CD4-positive, alpha-beta T cell treated with Interleukin-12 subunit alpha and Interleukin-12 subunit beta, for 1 hour (primary cell): Measurements from ENCODE around the gene CORO2B.

Source experiments
- DNase-seq: peaks from one replicate; pipeline ENCODE4 v3.0.0-alpha.2; 2020

CORO2B gene, protein sequence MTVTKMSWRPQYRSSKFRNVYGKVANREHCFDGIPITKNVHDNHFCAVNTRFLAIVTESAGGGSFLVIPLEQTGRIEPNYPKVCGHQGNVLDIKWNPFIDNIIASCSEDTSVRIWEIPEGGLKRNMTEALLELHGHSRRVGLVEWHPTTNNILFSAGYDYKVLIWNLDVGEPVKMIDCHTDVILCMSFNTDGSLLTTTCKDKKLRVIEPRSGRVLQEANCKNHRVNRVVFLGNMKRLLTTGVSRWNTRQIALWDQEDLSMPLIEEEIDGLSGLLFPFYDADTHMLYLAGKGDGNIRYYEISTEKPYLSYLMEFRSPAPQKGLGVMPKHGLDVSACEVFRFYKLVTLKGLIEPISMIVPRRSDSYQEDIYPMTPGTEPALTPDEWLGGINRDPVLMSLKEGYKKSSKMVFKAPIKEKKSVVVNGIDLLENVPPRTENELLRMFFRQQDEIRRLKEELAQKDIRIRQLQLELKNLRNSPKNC

DNA sequence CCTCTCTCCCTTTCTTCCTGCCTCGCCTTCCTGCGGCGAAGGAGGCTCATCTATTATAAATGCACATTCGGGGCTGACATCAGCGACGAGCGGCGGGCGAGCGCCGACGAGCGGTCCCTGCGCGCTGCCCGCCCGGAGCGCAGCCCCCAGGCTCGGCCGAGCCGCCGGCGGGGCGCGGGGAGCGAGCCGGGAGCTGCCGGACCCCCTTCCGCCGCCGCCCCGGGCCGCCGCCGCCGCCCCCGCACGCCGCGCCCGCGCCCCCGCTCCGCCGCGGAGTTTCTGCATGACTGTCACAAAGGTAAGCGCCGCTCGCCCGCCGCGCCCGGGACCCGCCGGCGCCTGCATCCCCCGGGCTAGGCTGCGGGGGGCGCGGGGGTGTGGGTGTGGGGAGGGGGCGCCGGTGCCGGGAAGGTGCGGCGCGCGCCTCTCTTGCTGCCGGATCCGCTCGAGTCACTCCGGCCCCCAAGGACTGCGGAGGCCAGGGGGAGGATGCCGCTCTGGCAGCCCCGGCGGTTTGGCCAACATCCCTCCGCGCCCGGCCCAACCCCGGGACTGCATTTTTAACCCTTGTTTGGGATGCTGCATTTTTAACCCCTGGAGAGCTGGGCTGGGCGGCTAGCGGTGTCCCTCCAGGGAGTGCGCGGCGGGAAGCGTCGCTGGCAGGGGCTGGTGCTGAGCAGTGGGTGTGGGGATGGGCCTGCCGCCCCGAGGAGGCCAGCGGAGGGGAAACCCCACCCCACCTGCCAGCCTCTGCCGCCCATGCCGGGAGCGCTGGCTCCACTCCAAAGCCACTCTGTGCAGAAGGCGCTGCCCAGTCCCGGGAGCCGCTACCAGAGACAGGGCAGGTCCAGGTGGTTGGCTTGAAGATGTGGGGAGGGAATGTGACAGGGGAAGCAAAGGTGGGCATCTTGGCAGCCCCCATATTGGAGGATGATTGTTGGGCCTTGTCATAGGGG lies at the start of gene CORO2B:
TSS of gene CORO2B (plus strand) at position 14 of the 956 bp plus-strand sequence. CDS start at position 284, 270 bp downstream.
- no peak for DNase-seq

GRCh38 chr15:68531387-68532179 lies 47.2 kb upstream of the CORO2B start:
- no peak for DNase-seq

DNA sequence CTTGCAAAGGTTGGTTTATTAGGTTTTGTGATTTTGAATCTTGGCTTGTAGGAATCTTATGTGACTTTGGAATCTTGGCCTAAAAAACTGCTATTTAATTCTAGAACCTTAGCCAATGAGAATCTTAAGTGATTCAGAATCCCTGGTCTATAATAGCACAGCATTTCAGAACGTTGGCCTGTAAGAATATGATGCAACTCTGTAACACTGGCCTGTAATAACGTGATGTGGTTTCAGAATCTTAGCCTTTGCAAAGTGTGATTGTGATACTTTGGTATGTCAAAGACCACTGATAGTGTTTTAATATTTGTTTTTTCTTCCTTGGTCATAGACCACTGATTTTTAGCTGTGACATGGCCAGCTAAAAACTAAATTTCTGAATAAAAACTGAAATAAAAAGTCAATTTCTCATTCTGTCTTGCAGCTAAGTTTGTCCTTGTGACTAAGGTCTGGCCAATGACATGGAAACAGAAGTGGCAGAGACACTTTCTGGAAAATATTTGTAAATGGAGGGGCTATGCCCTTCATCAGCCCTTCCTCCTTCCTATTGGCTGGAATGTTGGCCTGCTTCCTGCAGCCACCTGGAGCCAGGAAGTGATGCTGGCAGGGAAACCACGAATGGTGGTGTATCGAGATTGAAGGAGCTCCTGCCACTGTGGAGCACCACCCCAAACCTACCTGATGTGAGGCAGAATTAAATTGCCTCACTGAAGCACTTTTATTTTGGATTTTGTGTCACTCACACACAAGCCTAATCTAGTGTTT lies 42.3 kb upstream of the CORO2B start:
- no peak for DNase-seq

- no peak for DNase-seq
Observed at GRCh38 chr15:68537097-68537496, 41.7 kb upstream of the CORO2B start.

DNA sequence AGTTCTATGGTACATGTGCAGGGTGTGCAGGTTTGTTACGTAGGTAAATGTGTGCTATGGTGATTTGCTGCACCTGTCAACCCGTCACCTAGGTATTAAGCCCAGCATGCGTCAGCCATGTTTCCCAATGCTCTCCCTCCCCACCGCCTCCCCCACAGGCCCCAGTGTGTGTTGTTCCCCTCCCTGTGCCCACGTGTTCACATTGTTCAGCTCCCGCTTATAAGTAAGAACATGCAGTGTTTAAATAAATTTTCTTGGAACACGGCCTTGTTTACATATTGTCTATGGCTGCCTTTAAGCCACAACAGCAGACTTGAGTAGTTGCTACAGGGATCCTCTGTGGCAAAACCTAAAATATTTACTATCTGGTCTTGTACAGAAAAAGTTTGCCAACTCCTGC lies 41.3 kb upstream of the CORO2B start:
- no peak for DNase-seq

DNA sequence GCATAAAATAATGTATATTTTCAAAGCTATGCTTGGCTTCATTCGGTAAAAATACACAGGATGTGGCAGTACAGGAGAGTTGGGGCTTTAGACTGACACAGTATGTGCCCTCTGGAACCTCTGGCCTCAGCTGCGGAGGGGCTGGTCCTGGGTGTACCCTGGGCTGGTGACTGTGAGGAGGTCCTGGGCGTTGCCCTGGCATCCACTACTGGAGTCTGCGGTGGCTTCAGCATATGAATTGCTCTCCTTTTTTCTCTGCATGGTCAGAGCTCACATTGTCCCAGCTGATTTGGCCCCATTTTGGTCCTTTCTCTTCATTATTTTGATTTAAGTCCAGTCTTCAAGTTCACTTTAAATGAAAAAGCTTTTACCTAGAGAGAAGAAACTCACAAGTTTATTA lies 40.5 kb upstream of the CORO2B start:
- DNase-seq, result no peak

- DNase-seq, result no peak
Observed at GRCh38 chr15:68541743-68542142, 37.0 kb upstream of the CORO2B start.

- no peak for DNase-seq
Observed at GRCh38 chr15:68542348-68542747, 36.4 kb upstream of the CORO2B start.

- no peak for DNase-seq
Observed at GRCh38 chr15:68542771-68543164, 36.0 kb upstream of the CORO2B start.

DNA sequence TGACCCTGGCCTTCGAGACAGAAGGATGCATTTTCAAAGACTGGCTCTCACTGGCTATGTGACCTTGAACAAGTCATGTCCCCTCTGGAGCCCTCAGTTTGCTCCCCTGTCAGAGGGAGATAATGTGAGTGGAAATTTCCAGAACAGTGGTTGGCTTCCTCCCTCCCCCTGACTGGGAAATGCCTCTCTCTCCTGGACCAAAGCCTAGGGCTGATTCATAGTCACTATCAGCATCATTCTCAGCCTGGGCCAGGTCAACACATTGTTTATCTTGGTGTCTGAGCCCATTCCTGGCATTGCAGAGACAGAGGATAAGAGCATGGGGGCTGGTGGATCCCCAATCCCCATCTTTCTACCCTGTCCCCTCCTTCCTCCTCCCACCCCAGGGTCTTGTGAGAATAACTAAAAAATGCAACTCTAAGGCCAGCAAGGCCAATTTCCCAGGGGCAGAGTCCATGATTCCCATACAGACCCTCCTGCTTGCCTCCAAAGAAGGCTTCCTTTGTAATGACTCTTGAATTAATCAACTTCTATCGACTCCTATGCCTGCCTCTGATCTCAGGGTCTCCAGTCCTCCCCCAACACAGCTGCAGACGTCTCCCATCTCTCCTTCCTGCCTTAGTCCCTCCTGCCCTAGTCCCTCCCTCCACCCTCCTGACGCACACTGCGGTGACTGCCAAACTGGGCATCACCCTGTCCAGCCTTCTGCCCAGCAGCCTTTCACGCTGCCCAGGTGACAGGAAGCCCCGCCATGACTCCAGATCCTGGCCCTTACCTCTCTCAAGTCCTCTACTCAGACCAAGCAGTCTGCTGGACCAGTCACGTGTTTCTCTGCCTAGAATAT lies 35.4 kb upstream of the CORO2B start:
- DNase-seq, result no peak

- DNase-seq, result no peak
Observed at GRCh38 chr15:68546318-68546717, 32.5 kb upstream of the CORO2B start.

- no peak for DNase-seq
Observed at GRCh38 chr15:68548364-68548763, 30.4 kb upstream of the CORO2B start.

DNA sequence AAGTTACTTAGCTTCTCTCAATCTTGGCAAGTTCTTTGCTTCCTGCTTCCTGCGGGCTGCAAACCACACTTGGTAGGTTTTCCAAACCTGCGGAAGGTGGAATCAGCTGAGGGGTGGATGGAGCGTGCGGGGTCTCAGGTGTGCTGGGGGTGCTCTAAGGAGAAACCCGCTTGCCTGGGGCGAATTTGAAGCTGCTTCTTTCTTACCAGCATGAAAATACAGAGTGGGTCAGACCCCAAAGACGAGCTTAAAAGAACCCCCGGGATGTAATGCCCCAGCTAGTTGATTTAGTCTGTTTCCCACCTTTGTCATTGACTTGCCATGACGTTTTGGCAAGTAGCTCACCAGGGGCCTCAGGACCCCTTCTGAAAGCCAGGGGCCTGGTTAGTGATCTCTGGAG lies 28.8 kb upstream of the CORO2B start:
- DNase-seq, result no peak

- peak; percentile 61 for DNase-seq
Observed at GRCh38 chr15:68550498-68551295, 28.1 kb upstream of the CORO2B start.

GRCh38 chr15:68551296-68551635 lies 27.5 kb upstream of the CORO2B start:
- no peak for DNase-seq

DNA sequence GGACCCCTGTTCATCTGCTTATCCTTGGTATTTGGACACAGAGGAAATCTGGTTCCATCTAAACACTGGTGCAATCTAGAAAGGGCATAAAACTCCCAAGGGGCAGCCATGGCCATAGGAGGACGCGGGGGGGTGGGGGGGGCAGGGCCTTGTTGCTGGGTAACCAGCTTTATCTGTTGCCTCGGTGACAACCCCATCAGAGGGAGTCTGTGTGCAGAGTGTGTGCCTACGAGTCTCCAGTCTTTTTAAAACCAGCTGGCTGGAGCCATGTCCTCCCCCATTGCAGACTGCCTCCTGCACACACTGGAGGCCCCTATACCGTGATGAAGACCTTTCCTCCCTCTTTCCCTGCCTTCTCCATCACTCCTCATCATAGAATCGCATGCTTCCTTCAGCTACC lies 26.4 kb upstream of the CORO2B start:
- DNase-seq, result no peak

- no peak for DNase-seq
Observed at GRCh38 chr15:68552773-68553172, 26.0 kb upstream of the CORO2B start.

GRCh38 chr15:68553314-68553993 lies 25.3 kb upstream of the CORO2B start:
- DNase-seq, result no peak

GRCh38 chr15:68553994-68554720 lies 24.6 kb upstream of the CORO2B start:
- DNase-seq, result peak; percentile 49
